ENCODE results near the gene RAD50.

Gene RAD50

GRCh38 chr5:132659598-132660493 is 103.1 kb downstream of the RAD50 start:
- DNase-seq (ENCODE audit: low read depth in 2 of 2), result no peak
- no peak for TF ChIP-seq CTCF (IDR thresholded peaks at IDR 0.05; ENCODE audit: low read depth, low read length)

GRCh38 chr5:132661231-132662003 is 104.6 kb downstream of the RAD50 start:
- no peak overlapping the region for H3K4me3 ChIP-seq (replicated peaks in 1 of 2; ENCODE audit: low read depth in 2 of 2, low read length in 2 of 2)
- no peak for TF ChIP-seq CTCF (IDR thresholded peaks at IDR 0.05; ENCODE audit: low read depth, low read length)
- peak in 1 of 2 donors; percentile 15 for DNase-seq (ENCODE audit: low read depth in 2 of 2)

More at GRCh38 chr5:132659598-132660493, 103.1 kb downstream of the RAD50 start:
- no peak overlapping the region for H3K4me3 ChIP-seq (replicated peaks in 1 of 2; ENCODE audit: low read depth in 2 of 2, low read length in 2 of 2)

GRCh38 chr5:132662004-132662401 is 105.2 kb downstream of the RAD50 start:
- no peak overlapping the region for H3K4me3 ChIP-seq (replicated peaks in 1 of 2; ENCODE audit: low read depth in 2 of 2, low read length in 2 of 2)
- DNase-seq (ENCODE audit: low read depth in 2 of 2), result no peak
- TF ChIP-seq CTCF (IDR thresholded peaks at IDR 0.05; ENCODE audit: low read depth, low read length), result no peak

- peak in 1 of 2 donors; percentile 37 for DNase-seq (ENCODE audit: low read depth in 2 of 2)
- H3K4me3 ChIP-seq (replicated peaks in 1 of 2; ENCODE audit: low read depth in 2 of 2, low read length in 2 of 2), result no peak overlapping the region
- TF ChIP-seq CTCF (IDR thresholded peaks at IDR 0.05; ENCODE audit: low read depth, low read length), result no peak
These were observed 106.4 kb downstream of the RAD50 start for GRCh38 chr5:132662925-132663770.

GRCh38 chr5:132663771-132664695 is 107.3 kb downstream of the RAD50 start:
- DNase-seq (ENCODE audit: low read depth in 2 of 2), result no peak
- TF ChIP-seq CTCF (IDR thresholded peaks at IDR 0.05; ENCODE audit: low read depth, low read length), result no peak
- H3K4me3 ChIP-seq (replicated peaks in 1 of 2; ENCODE audit: low read depth in 2 of 2, low read length in 2 of 2), result no peak overlapping the region

Measured in cardiac fibroblast (primary cell).